Colonic mucosa (tissue), 4 donors: ENCODE data around the gene USP1. TPM values are rescaled to one million over a fixed set of nuclear protein-coding genes. Genes with fewer than 3 reads are reported as not detected.

Experiments
- DNase-seq: peaks from one replicate; pipeline ENCODE4 v3.0.0-alpha.2; 2020
- H3K27ac ChIP-seq: fragments of 200-600 bp; one replicate; pipeline ENCODE4 v1.8.0; 2021
- H3K27me3 ChIP-seq: fragments of 200-600 bp; one replicate; pipeline ENCODE4 v1.8.0; 2021
- H3K36me3 ChIP-seq: fragments of 200-600 bp; one replicate; pipeline ENCODE4 v1.8.0; 2021
- H3K4me1 ChIP-seq: fragments of 200-600 bp; one replicate; pipeline ENCODE4 v1.8.0; 2021; ENCODE audit warnings: mild to moderate bottlenecking
- H3K4me3 ChIP-seq: fragments of 200-600 bp; one replicate; pipeline ENCODE4 v1.8.0; 2021
- H3K9ac ChIP-seq, 2 donors: one replicate each; pipeline ENCODE4 v1.7.0; 2013; ENCODE audit warnings: control low read depth in 2 of 2, low read depth in 2 of 2, low read length in 2 of 2
- H3K9me3 ChIP-seq: fragments of 200-600 bp; one replicate; pipeline ENCODE4 v1.8.0; 2021
- CTCF ChIP-seq: fragments of 200-600 bp; IDR thresholded peaks from one replicate; pipeline ENCODE4 v1.8.0; 2022; ENCODE audit warnings: antibody characterized with exemption, mild to moderate bottlenecking
- intact Hi-C: fragments of 100-400 bp; cut with DNase I; formaldehyde crosslinking; loops from one replicate; pipeline ENCODE4 v1.14.1; 2022
- total RNA-seq, 2 donors: library from RNA; stranded (reverse); fragmentation: NEBNext Ultra II Directional in 1 of 2; extraction: Animal tissue kit (Norgen Biotek cat#: 25700) in 1 of 2; gene quantifications; one replicate each; pipeline ENCODE4 v1.2.1, GENCODE V29; 2021
- donor health status: healthy.
- donor health status: DM: no; HTN: no; CAD: no.
- donor health status: DM: no; HTN: no; CAD: no.

The USP1 gene
- total RNA-seq, 2 donors from 2014 or later: 28.8 to 30.7 TPM

GRCh38 chr1:62434618-62435001, 2.2 kb upstream of the USP1 start:
- Histone ChIP-seq H3K9me3 (no peaks in the 10 kb centered on the region), H3K4me3 (no peak overlapping the region), H3K9ac (no peak overlapping the region), H3K27me3 (no peaks in the 10 kb centered on the region), H3K27ac (no peak overlapping the region), H3K36me3 (no peaks in the 10 kb centered on the region), H3K4me1 (peaks cover 4% of the 10 kb centered on the region)
- no peak for DNase-seq
- TF ChIP-seq CTCF: no peak
- intact Hi-C loops: no loop called here

- H3K9me3 ChIP-seq: no peaks in the 10 kb centered on the region
- peak overlapping the region; percentile 89 to 90 for H3K9ac ChIP-seq
- intact Hi-C loops: no loop called here
- TF ChIP-seq CTCF: no peak
- H3K4me1 ChIP-seq: peaks cover 4% of the 10 kb centered on the region
- peak; percentile 37 for DNase-seq
- no peaks in the 10 kb centered on the region for H3K27me3 ChIP-seq
- H3K27ac ChIP-seq: peak overlapping the region; percentile 99
- no peaks in the 10 kb centered on the region for H3K36me3 ChIP-seq
- peak overlapping the region; percentile 95 for H3K4me3 ChIP-seq
These were observed 1.4 kb upstream of the USP1 start for GRCh38 chr1:62435231-62436038.

GRCh38 chr1:62436039-62436465, 797 bp upstream of the USP1 start:
- H3K4me3 ChIP-seq: peak overlapping the region; percentile 95
- no peak for DNase-seq

GRCh38 chr1:62437273-62437940, 558 bp downstream of the USP1 start:
- DNase-seq: peak; percentile 69

More at GRCh38 chr1:62436039-62436465, 797 bp upstream of the USP1 start:
- Histone ChIP-seq H3K9me3 (no peaks in the 10 kb centered on the region), H3K36me3 (no peaks in the 10 kb centered on the region), H3K27ac (peak overlapping the region; percentile 99), H3K9ac (peak overlapping the region; percentile 89 to 90), H3K4me1 (peaks cover 4% of the 10 kb centered on the region), H3K27me3 (no peaks in the 10 kb centered on the region)
- no peak for TF ChIP-seq CTCF
- intact Hi-C loops: no loop called here

GRCh38 chr1:62438163-62438562, 1.3 kb downstream of the USP1 start:
- Histone ChIP-seq H3K36me3 (no peaks in the 10 kb centered on the region), H3K9me3 (no peaks in the 10 kb centered on the region), H3K27me3 (no peaks in the 10 kb centered on the region), H3K4me3 (peak overlapping the region; percentile 95), H3K9ac (peak overlapping the region; percentile 89 to 91), H3K4me1 (peaks cover 4% of the 10 kb centered on the region), H3K27ac (no peak overlapping the region)
- TF ChIP-seq CTCF: no peak
- no peak for DNase-seq
- intact Hi-C loops: no loop called here

More at GRCh38 chr1:62437273-62437940, 558 bp downstream of the USP1 start:
- no peaks in the 10 kb centered on the region for H3K36me3 ChIP-seq
- intact Hi-C loops: no loop called here
- peaks cover 4% of the 10 kb centered on the region for H3K4me1 ChIP-seq
- no peaks in the 10 kb centered on the region for H3K27me3 ChIP-seq
- H3K27ac ChIP-seq: peak overlapping the region; percentile 99
- H3K4me3 ChIP-seq: peak overlapping the region; percentile 95
- TF ChIP-seq CTCF: no peak
- H3K9ac ChIP-seq: peak overlapping the region; percentile 89 to 91
- H3K9me3 ChIP-seq: no peaks in the 10 kb centered on the region
